HG03432 (cell line): ENCODE data around the gene PCDHA6.
"Not testable (repeated sequence)": the region's sequence is repeated elsewhere in the genome, so short reads cannot be mapped to it uniquely, and the experiment has no call there.

ENCODE experiments used
- ATAC-seq: cut with Tn5 transposase; IDR thresholded peaks from one replicate; pipeline ENCODE4 v1.9.1; 2021; ENCODE audit warnings: mild to moderate bottlenecking, moderate library complexity; ENCODE audit not compliant: unreplicated experiment

PCDHA6 gene

DNA sequence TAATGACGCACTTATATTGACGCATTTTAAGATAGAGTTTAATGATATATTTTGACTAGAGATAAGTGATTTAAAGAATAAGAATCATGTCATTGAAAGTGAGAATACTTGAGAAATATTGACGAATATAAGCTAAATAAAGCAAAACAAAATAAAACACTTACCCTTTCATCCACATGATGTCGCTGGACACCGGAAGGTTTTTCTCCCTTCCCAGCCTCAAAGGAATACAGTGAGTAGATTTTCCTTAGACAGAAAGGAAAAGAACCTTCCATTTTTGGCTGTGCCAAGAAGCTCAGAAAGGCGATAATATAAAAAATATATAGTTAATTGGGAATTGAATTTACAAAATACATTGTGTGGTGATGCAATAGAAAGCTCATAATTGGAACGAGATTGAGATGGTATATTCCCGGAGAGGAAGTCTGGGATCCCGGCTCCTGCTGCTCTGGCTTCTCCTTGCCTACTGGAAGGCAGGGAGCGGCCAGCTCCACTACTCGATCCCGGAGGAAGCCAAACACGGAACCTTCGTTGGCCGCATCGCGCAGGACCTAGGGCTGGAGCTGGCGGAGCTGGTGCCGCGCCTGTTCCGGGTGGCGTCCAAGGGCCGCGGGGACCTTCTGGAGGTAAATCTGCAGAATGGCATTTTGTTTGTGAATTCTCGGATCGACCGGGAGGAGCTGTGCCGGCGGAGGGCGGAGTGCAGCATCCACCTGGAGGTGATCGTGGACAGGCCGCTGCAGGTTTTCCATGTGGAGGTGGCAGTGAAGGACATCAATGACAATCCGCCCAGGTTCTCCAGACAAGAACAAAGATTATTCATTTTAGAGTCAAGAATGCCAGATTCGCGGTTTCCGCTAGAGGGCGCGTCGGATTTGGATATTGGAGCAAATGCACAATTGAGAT lies 6.1 kb upstream of the PCDHA6 start, which contains the start of gene PCDHA5:
Gene PCDHA5, plus strand, starts transcription at position 239 of the 906 bp plus-strand sequence.
- ATAC-seq = no peak

GRCh38 chr5:140822281-140822629 lies 5.5 kb upstream of the PCDHA6 start:
- ATAC-seq = no peak

DNA sequence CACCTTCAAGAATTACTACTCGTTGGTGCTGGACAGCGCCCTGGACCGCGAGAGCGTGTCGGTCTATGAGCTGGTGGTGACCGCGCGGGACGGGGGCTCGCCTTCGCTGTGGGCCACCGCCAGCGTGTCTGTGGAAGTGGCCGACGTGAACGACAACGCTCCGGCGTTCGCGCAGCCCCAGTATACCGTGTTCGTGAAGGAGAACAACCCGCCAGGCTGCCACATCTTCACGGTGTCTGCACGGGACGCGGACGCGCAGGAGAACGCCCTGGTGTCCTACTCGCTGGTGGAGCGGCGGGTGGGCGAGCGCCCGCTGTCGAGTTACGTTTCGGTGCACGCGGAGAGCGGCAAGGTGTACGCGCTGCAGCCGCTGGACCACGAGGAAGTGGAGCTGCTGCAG lies 4.8 kb upstream of the PCDHA6 start:
- not testable (repeated sequence) for ATAC-seq

DNA sequence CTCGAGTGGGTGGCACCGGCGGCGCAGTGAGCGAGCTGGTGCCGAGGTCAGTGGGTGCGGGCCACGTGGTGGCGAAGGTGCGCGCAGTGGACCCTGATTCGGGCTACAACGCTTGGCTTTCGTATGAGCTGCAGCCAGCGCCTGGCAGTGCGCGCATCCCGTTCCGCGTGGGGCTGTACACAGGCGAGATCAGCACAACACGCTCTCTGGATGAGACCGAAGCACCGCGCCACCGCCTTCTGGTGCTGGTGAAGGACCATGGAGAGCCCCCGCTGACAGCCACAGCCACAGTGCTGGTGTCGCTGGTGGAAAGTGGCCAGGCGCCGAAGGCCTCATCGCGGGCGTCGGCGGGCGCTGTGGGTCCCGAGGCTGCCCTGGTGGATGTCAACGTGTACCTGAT lies 4.3 kb upstream of the PCDHA6 start:
- no peak for ATAC-seq

GRCh38 chr5:140828362-140828737 lies 590 bp downstream of the PCDHA6 start:
- ATAC-seq = no peak

- not testable (repeated sequence) for ATAC-seq
Measured at GRCh38 chr5:140829511-140830501, 2.0 kb downstream of the PCDHA6 start.

- ATAC-seq = no peak
Measured at GRCh38 chr5:140833993-140834392, 6.2 kb downstream of the PCDHA6 start, which contains the start of gene PCDHA7. Gene PCDHA7, plus strand, starts transcription at chr5:140834269. Its CDS starts 115 bp downstream, at chr5:140834384.

DNA sequence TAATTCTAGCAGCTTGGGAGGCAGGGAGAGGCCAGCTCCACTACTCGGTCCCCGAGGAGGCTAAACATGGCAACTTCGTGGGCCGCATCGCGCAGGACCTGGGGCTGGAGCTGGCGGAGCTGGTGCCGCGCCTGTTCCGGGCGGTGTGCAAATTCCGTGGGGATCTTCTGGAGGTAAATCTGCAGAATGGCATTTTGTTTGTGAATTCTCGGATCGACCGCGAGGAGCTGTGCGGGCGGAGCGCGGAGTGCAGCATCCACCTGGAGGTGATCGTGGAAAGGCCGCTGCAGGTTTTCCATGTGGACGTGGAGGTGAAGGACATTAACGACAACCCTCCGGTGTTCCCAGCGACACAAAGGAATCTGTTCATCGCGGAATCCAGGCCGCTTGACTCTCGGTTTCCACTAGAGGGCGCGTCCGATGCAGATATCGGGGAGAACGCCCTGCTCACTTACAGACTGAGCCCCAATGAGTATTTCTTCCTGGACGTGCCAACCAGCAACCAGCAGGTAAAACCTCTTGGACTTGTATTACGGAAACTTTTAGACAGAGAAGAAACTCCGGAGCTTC lies 6.8 kb downstream of the PCDHA6 start:
- not testable (repeated sequence) for ATAC-seq

DNA sequence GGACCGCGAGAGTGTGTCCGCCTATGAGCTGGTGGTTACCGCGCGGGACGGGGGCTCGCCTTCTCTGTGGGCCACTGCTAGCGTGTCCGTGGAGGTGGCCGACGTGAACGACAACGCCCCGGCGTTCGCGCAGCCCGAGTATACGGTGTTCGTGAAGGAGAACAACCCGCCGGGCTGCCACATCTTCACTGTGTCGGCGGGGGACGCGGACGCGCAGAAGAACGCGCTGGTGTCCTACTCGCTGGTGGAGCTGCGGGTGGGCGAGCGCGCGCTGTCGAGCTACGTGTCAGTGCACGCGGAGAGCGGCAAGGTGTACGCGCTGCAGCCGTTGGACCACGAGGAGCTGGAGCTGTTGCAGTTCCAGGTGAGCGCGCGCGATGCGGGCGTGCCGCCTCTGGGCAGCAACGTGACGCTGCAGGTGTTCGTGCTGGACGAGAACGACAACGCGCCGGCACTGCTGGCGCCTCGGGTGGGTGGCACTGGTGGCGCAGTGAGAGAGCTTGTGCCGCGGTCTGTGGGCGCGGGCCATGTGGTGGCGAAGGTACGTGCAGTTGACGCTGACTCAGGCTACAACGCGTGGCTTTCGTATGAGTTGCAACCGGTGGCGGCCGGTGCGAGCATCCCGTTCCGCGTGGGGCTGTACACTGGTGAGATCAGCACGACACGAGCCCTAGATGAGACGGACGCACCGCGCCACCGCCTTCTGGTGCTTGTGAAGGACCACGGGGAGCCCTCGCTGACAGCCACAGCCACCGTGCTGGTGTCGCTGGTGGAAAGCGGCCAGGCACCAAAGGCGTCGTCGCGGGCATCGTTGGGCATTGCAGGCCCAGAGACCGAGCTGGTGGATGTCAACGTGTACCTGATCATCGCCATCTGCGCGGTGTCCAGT lies 8.1 kb downstream of the PCDHA6 start:
- no peak for ATAC-seq

DNA sequence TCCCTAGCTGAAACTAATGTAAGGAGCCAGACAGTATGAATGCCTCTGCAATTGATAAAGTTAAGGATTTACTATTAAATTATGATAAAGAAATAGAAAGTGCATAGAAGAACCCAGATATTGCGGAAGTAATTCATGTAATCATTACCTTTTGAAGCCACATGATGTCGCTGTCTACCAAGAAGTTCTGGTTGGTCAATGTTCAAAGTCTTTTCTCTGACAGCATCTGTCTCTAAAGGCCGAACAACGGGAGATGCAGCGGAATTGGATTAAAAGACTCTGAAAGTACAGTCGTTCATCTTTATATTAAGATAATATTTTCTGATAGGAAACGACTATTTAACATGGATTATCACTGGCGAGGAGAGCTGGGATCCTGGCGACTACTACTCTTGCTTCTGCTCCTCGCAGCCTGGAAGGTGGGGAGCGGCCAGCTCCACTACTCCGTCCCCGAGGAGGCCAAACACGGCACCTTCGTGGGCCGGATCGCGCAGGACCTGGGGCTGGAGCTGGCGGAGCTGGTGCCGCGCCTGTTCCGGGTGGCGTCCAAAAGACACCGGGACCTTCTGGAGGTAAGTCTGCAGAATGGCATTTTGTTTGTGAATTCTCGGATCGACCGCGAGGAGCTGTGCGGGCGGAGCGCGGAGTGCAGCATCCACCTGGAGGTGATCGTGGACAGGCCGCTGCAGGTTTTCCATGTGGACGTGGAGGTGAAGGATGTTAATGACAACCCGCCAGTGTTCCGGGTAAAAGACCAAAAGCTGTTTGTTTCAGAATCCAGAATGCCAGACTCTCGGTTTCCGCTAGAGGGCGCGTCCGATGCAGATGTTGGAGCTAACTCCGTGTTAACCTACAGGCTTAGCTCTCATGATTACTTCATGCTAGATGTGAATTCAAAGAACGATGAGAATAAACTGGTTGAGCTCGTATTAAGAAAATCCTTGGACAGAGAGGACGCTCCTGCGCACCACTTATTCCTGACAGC lies 13.5 kb downstream of the PCDHA6 start, which contains the start of gene PCDHA8:
Gene PCDHA8, plus strand, starts transcription at position 210 of the 985 bp plus-strand sequence. Its CDS starts 135 bp downstream, at position 345.
- ATAC-seq = no peak

- ATAC-seq = no peak
Measured at GRCh38 chr5:140842798-140843733, 15.3 kb downstream of the PCDHA6 start.

DNA sequence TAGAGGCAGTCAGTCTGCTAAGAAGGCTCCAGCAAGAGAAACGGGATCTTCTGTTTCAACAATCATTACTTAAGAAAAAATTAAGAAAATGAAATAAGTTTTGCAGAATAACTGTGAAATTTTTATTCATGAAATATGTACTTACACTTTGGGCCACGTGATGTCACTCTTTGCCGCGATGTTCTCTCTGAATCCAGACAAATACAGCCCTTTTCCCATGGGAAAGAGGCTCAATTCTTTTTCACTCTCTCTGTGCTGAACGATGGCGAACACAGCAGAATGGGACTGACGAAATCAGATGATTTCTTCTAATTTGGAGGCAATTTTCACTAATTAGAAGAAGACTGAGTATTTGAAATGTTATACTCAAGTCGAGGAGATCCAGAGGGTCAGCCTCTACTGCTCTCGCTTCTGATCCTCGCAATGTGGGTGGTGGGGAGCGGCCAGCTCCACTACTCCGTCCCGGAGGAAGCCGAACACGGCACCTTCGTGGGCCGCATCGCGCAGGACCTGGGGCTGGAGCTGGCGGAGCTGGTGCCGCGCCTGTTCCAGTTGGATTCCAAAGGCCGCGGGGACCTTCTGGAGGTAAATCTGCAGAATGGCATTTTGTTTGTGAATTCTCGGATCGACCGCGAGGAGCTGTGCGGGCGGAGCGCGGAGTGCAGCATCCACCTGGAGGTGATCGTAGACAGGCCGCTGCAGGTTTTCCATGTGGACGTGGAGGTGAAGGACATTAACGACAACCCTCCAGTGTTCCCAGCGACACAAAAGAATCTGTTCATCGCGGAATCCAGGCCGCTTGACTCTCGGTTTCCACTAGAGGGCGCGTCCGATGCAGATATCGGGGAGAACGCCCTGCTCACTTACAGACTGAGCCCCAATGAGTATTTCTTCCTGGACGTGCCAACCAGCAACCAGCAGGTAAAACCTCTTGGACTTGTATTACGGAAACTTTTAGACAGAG lies 20.7 kb downstream of the PCDHA6 start, which contains the start of gene PCDHA9:
Gene PCDHA9, plus strand, starts transcription at position 244 of the 964 bp plus-strand sequence. Its CDS starts 114 bp downstream, at position 358.
- ATAC-seq = not testable (repeated sequence)

DNA sequence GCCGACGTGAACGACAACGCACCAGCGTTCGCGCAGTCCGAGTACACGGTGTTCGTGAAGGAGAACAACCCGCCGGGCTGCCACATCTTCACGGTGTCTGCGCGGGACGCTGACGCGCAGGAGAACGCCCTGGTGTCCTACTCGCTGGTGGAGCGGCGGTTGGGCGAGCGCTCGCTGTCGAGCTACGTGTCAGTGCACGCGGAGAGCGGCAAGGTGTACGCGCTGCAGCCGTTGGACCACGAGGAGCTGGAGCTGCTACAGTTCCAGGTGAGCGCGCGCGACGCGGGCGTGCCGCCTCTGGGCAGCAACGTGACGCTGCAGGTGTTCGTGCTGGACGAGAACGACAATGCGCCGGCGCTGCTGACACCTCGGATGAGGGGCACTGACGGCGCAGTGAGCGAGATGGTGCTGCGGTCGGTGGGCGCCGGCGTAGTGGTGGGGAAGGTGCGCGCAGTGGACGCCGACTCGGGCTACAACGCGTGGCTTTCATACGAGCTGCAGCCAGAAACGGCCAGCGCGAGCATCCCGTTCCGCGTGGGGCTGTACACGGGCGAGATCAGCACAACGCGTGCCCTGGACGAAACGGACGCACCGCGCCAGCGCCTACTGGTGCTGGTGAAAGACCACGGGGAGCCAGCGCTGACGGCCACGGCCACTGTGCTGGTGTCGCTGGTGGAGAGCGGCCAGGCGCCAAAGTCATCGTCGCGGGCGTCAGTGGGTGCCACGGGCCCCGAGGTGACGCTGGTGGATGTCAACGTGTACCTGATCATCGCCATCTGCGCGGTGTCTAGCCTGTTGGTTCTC lies 22.3 kb downstream of the PCDHA6 start:
- not testable (repeated sequence) for ATAC-seq

GRCh38 chr5:140855772-140856674 lies 28.3 kb downstream of the PCDHA6 start, which contains the start of gene PCDHA10:
Gene PCDHA10, plus strand, starts transcription at chr5:140855897. Its CDS starts 152 bp downstream, at chr5:140856049.
- ATAC-seq = no peak
